ENCODE data around the gene HES5. TPM values are rescaled to one million over a fixed set of nuclear protein-coding genes. Genes with fewer than 3 reads are reported as not detected.

The HES5 gene
- total and polyA plus RNA-seq, 5 donors = 0.52 to 1.8 (median 0.94) TPM

- 47% methylated on average over 19 of the region's 19 CpGs for WGBS
- peaks cover 9% of the 10 kb centered on the region for H3K4me1 ChIP-seq (ENCODE audit: control insufficient read depth, insufficient read depth, low read length)
- ATAC-seq = no peak
- peak in 2 of 3 donors; percentile 74 to 75 for DNase-seq
- H3K27me3 ChIP-seq (ENCODE audit: control insufficient read depth, insufficient read depth) = no peaks in the 10 kb centered on the region
- intact Hi-C loops (cut with DNase I) = loop anchor here in 2 of 4 donors (5.0 kb wide), 2 partner anchors 128 to 133 kb away; partner anchors contain the start of gene PEX10 (in 1 of the 2)
- peak overlapping the region; percentile 45 for H3K27ac ChIP-seq (ENCODE audit: low read length)
- H3K9me3 ChIP-seq (ENCODE audit: control insufficient read depth, low read length) = no peaks in the 10 kb centered on the region
- H3K4me3 ChIP-seq (ENCODE audit: low read length) = no peak overlapping the region
Observed at GRCh38 chr1:2544875-2545640, 15.0 kb upstream of the HES5 start.

- H3K27ac ChIP-seq (ENCODE audit: low read length) = peak overlapping the region; percentile 33
- H3K4me1 ChIP-seq (ENCODE audit: control insufficient read depth, insufficient read depth, low read length) = peaks cover 9% of the 10 kb centered on the region
- intact Hi-C loops (cut with DNase I) = no loop called here
- no peaks in the 10 kb centered on the region for H3K9me3 ChIP-seq (ENCODE audit: control insufficient read depth, low read length)
- no peaks in the 10 kb centered on the region for H3K27me3 ChIP-seq (ENCODE audit: control insufficient read depth, insufficient read depth)
- H3K4me3 ChIP-seq (ENCODE audit: low read length) = no peak overlapping the region
- peak in 2 of 3 donors; percentile 72 to 76 for DNase-seq
- ATAC-seq = no peak
- 42% methylated on average over 26 of the region's 26 CpGs for WGBS
Observed at GRCh38 chr1:2544093-2544874, 14.2 kb upstream of the HES5 start.

- Histone ChIP-seq H3K4me3 (ENCODE audit: low read length) (no peak overlapping the region), H3K27ac (ENCODE audit: low read length) (no peak overlapping the region), H3K4me1 (ENCODE audit: control insufficient read depth, insufficient read depth, low read length) (peaks cover 6% of the 10 kb centered on the region), H3K9me3 (ENCODE audit: control insufficient read depth, low read length) (no peaks in the 10 kb centered on the region), H3K27me3 (ENCODE audit: control insufficient read depth, insufficient read depth) (no peaks in the 10 kb centered on the region)
- intact Hi-C loops (cut with DNase I) = no loop called here
- DNase-seq (peak in 2 of 3 donors; percentile 69 to 77), ATAC-seq (no peak)
- WGBS = 37% methylated on average over 26 of the region's 26 CpGs
Observed at GRCh38 chr1:2543543-2544092, 13.6 kb upstream of the HES5 start.

GRCh38 chr1:2542246-2542915 lies 12.3 kb upstream of the HES5 start:
- 82% methylated on average over 11 of the region's 11 CpGs for WGBS
- intact Hi-C loops (cut with DNase I) = no loop called here
- DNase-seq (no peak), ATAC-seq (no peak)
- H3K27me3 ChIP-seq (ENCODE audit: control insufficient read depth, insufficient read depth) = no peaks in the 10 kb centered on the region
- H3K9me3 ChIP-seq (ENCODE audit: control insufficient read depth, low read length) = no peaks in the 10 kb centered on the region
- peaks cover 2% of the 10 kb centered on the region for H3K4me1 ChIP-seq (ENCODE audit: control insufficient read depth, insufficient read depth, low read length)
- no peak overlapping the region for H3K4me3 ChIP-seq (ENCODE audit: low read length)
- no peak overlapping the region for H3K27ac ChIP-seq (ENCODE audit: low read length)

GRCh38 chr1:2541619-2542245 lies 11.7 kb upstream of the HES5 start:
- no peak overlapping the region for H3K27ac ChIP-seq (ENCODE audit: low read length)
- intact Hi-C loops (cut with DNase I) = no loop called here
- H3K9me3 ChIP-seq (ENCODE audit: control insufficient read depth, low read length) = no peaks in the 10 kb centered on the region
- peak; percentile 69 to 90 (median 83) for DNase-seq
- H3K4me3 ChIP-seq (ENCODE audit: low read length) = no peak overlapping the region
- WGBS = 71% methylated on average over 25 of the region's 25 CpGs
- H3K4me1 ChIP-seq (ENCODE audit: control insufficient read depth, insufficient read depth, low read length) = peaks cover 2% of the 10 kb centered on the region
- H3K27me3 ChIP-seq (ENCODE audit: control insufficient read depth, insufficient read depth) = no peaks in the 10 kb centered on the region
- ATAC-seq = no peak

GRCh38 chr1:2540816-2541492 lies 10.9 kb upstream of the HES5 start:
- peak in 1 of 3 donors; percentile 83 for DNase-seq
- 12% methylated on average over 39 of the region's 39 CpGs for WGBS
- Histone ChIP-seq H3K27me3 (ENCODE audit: control insufficient read depth, insufficient read depth) (no peaks in the 10 kb centered on the region), H3K4me3 (ENCODE audit: low read length) (no peak overlapping the region), H3K4me1 (ENCODE audit: control insufficient read depth, insufficient read depth, low read length) (peaks cover 2% of the 10 kb centered on the region), H3K27ac (ENCODE audit: low read length) (no peak overlapping the region), H3K9me3 (ENCODE audit: control insufficient read depth, low read length) (no peaks in the 10 kb centered on the region)
- intact Hi-C loops (cut with DNase I) = no loop called here
- ATAC-seq = no peak

- no peaks in the 10 kb centered on the region for H3K9me3 ChIP-seq (ENCODE audit: control insufficient read depth, low read length)
- ATAC-seq = no peak
- WGBS = 75% methylated on average over 12 of the region's 12 CpGs
- H3K4me3 ChIP-seq (ENCODE audit: low read length) = no peak overlapping the region
- no peak for DNase-seq
- no peak overlapping the region for H3K27ac ChIP-seq (ENCODE audit: low read length)
- no peaks in the 10 kb centered on the region for H3K4me1 ChIP-seq (ENCODE audit: control insufficient read depth, insufficient read depth, low read length)
- intact Hi-C loops (cut with DNase I) = no loop called here
- H3K27me3 ChIP-seq (ENCODE audit: control insufficient read depth, insufficient read depth) = no peaks in the 10 kb centered on the region
Observed at GRCh38 chr1:2539312-2539907, 9.3 kb upstream of the HES5 start.

GRCh38 chr1:2538872-2539271 lies 8.8 kb upstream of the HES5 start:
- intact Hi-C loops (cut with DNase I) = no loop called here

GRCh38 chr1:2538376-2538775 lies 8.3 kb upstream of the HES5 start:
- Histone ChIP-seq H3K4me3 (ENCODE audit: low read length) (no peak overlapping the region), H3K4me1 (ENCODE audit: control insufficient read depth, insufficient read depth, low read length) (no peaks in the 10 kb centered on the region), H3K9me3 (ENCODE audit: control insufficient read depth, low read length) (no peaks in the 10 kb centered on the region), H3K27me3 (ENCODE audit: control insufficient read depth, insufficient read depth) (no peaks in the 10 kb centered on the region), H3K27ac (ENCODE audit: low read length) (no peak overlapping the region)
- ATAC-seq = no peak
- intact Hi-C loops (cut with DNase I) = no loop called here
- no peak for DNase-seq
- WGBS = 89% methylated on average over 4 of the region's 4 CpGs

More at GRCh38 chr1:2538872-2539271, 8.8 kb upstream of the HES5 start:
- ATAC-seq (no peak), DNase-seq (no peak)
- H3K9me3 ChIP-seq (ENCODE audit: control insufficient read depth, low read length) = no peaks in the 10 kb centered on the region
- no peak overlapping the region for H3K27ac ChIP-seq (ENCODE audit: low read length)
- no peaks in the 10 kb centered on the region for H3K4me1 ChIP-seq (ENCODE audit: control insufficient read depth, insufficient read depth, low read length)
- no peaks in the 10 kb centered on the region for H3K27me3 ChIP-seq (ENCODE audit: control insufficient read depth, insufficient read depth)
- H3K4me3 ChIP-seq (ENCODE audit: low read length) = no peak overlapping the region
- WGBS = 94% methylated on average over 8 of the region's 8 CpGs

- H3K9me3 ChIP-seq (ENCODE audit: control insufficient read depth, low read length) = no peaks in the 10 kb centered on the region
- 80% methylated on average over 9 of the region's 9 CpGs for WGBS
- no peaks in the 10 kb centered on the region for H3K27me3 ChIP-seq (ENCODE audit: control insufficient read depth, insufficient read depth)
- H3K27ac ChIP-seq (ENCODE audit: low read length) = no peak overlapping the region
- no peak overlapping the region for H3K4me3 ChIP-seq (ENCODE audit: low read length)
- H3K4me1 ChIP-seq (ENCODE audit: control insufficient read depth, insufficient read depth, low read length) = no peaks in the 10 kb centered on the region
- ATAC-seq (no peak), DNase-seq (no peak)
- intact Hi-C loops (cut with DNase I) = no loop called here
Observed at GRCh38 chr1:2537784-2538115, 7.7 kb upstream of the HES5 start.
